GM12872 (cell line): ENCODE measurements around the gene RAB40C.

Source experiments
- TF ChIP-seq, protein P1 (sequence below): IDR thresholded peaks from 3 replicates; pipeline ENCODE4 v1.5.1; 2011; ENCODE audit warnings: low read depth, mild to moderate bottlenecking, low read length, moderate library complexity; ENCODE audit not compliant: insufficient read depth

Gene RAB40C

GRCh38 chr16:647173-647902 is 57.5 kb downstream of the RAB40C start:
- TF ChIP-seq, protein P1, sequence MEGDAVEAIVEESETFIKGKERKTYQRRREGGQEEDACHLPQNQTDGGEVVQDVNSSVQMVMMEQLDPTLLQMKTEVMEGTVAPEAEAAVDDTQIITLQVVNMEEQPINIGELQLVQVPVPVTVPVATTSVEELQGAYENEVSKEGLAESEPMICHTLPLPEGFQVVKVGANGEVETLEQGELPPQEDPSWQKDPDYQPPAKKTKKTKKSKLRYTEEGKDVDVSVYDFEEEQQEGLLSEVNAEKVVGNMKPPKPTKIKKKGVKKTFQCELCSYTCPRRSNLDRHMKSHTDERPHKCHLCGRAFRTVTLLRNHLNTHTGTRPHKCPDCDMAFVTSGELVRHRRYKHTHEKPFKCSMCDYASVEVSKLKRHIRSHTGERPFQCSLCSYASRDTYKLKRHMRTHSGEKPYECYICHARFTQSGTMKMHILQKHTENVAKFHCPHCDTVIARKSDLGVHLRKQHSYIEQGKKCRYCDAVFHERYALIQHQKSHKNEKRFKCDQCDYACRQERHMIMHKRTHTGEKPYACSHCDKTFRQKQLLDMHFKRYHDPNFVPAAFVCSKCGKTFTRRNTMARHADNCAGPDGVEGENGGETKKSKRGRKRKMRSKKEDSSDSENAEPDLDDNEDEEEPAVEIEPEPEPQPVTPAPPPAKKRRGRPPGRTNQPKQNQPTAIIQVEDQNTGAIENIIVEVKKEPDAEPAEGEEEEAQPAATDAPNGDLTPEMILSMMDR = no peak

- TF ChIP-seq, protein P1 = peak; percentile 81
Observed at GRCh38 chr16:648071-648780, 58.4 kb downstream of the RAB40C start.

DNA sequence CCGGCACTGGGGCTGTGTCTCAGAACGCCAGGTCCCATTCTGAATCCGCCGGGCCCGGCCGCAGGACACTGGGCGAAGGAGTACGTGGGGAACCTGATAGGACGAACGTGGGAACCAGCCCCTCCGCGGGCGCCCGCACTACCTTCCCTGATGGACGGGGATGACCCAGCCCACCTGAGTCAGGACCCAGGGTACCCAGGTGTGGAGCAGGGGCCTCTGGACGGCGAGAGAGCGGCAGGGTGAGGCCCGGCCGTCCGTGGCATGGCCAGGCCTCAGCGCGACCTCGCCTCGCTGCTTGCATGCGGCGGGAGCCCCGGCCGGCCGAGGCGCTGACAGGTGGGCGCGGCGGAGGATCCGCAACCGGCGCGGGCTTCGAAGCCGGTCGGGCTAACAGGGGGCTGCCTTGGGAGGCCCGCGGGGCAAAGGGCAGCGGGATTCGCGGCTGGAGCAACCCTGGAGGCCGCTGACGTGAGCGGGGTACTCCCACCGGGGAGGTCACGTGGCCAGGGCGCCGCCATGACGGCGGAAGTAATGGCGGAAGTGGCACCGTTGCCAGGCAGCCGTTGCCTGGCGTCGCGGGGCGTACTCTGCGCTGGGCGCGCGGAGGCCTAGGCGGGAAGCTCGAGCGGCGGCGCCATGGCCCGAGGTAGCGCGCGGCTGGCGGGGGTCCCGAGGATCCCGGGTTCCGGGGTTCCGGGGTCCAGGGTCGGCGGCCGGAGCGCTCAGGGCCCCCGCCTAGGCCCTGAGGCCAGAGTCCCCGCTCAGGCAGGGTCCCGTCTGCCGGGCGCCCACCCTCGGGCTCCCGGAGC is 59.1 kb downstream of the RAB40C start, which contains the start of gene WDR90:
Gene WDR90 (plus strand): TSS at position 585 of the 809 bp plus-strand sequence. CDS start 52 bp downstream, at position 637.
- TF ChIP-seq, protein P1 = no peak

DNA sequence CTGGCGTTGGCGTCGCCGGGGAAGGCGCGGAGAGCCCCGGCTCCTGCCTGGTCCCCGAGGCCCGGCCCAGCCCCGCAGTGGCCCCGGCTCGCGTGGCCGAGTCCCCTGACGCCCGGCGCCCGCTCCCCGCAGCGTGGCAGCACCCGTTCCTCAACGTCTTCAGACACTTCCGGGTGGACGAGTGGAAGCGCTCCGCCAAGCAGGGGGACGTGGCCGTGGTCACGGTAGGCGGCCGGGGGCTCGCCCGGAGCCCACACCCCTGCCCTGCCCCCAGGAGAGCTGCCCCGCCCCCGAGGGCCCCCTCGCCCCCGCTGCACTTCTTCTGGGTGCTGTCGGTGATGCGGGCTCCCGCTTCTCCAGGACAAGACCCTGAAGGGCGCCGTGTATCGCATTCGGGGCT is 59.8 kb downstream of the RAB40C start:
- TF ChIP-seq, protein P1 = no peak

GRCh38 chr16:651844-652243 is 62.0 kb downstream of the RAB40C start:
- TF ChIP-seq, protein P1 = no peak

DNA sequence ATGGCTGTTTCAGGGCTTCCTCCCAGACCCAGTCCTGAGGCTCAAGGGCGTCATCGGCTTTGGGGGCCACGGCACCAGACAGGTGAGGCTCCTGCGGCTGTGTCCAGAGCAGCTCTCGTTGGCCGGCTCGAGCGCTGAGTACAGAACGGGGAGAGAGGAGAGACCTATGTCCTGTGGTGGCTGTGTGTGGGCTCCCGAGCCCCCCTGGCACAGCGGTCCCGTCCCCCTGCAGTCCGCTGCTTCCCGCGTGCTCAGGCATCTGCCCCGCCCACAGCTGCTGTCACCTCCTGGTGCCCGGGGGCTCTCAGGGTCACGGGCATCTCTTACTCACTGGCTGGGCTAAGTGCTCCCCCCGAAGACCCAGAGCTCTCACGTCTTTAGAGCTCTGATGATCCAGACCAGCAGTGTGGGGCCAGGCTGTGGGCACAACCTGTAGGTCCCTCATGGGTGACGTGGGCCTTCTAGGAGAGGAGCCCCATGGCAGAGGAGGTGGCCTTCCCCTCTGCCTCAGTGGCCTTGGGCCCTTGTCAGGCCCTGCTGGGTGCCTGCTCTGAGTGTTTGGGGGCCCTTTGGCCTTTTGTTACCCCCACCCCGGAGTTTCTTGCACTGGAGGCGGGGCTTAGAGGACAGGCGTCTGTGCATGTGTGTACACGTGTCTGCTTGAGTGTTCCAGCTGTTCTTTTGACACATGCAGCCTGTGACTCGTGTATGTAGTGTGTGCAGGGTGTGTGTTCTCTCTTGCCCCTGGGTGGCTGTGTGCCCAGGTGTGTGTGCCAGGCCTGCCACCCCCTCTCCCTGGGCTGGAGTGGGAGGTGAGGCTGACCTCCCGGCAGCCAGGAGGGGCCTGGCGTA is 62.8 kb downstream of the RAB40C start:
- TF ChIP-seq, protein P1 = no peak
